CD14-positive monocyte (primary cell): ENCODE data around the gene ZNF248. TPM values are rescaled to one million over a fixed set of nuclear protein-coding genes. Genes with fewer than 3 reads are reported as not detected.

Experiments used
- DNase-seq, 3 donors: peaks; one replicate each; pipeline ENCODE4 v3.0.0-alpha.2; 2011 to 2022
- H2AFZ ChIP-seq: 2 replicates; pipeline ENCODE4 v1.6.0; 2012; ENCODE audit warnings: mild to moderate bottlenecking, low read depth, low read length, inconsistent platforms; ENCODE audit not compliant: insufficient read depth, poor library complexity, severe bottlenecking
- H3K27ac ChIP-seq, 2 donors: 1 replicate in 1 of 2; 2 replicates in 1 of 2; pipeline ENCODE4 v1.5.1; 2012 to 2013; ENCODE audit warnings: low read length in 2 of 2, control low read depth in 1 of 2, inconsistent platforms in 1 of 2, low read depth in 1 of 2, mild to moderate bottlenecking in 1 of 2
- H3K27me3 ChIP-seq, 2 donors: one replicate each; pipeline versions ENCODE4 v1.6.0 to v1.6.1; 2011 to 2013; ENCODE audit warnings: low read length in 2 of 2; ENCODE audit not compliant: control insufficient read depth in 2 of 2, insufficient read depth in 2 of 2
- H3K36me3 ChIP-seq, 2 donors: replicated peaks in 1 of 2; 1 replicate in 1 of 2; 2 replicates in 1 of 2; pipeline versions ENCODE4 v1.5.1 to v1.6.1; 2012 to 2013; ENCODE audit warnings: low read length in 2 of 2, control low read depth in 1 of 2, inconsistent platforms in 1 of 2, mild to moderate bottlenecking in 1 of 2; ENCODE audit not compliant: insufficient read depth in 2 of 2, control insufficient read depth in 1 of 2
- H3K4me1 ChIP-seq, 2 donors: 1 replicate in 1 of 2; 2 replicates in 1 of 2; pipeline versions ENCODE4 v1.5.1 to v1.6.1; 2012 to 2013; ENCODE audit warnings: low read length in 2 of 2, control low read depth in 1 of 2, inconsistent platforms in 1 of 2, mild to moderate bottlenecking in 1 of 2, moderate library complexity in 1 of 2; ENCODE audit not compliant: insufficient read depth in 2 of 2, control insufficient read depth in 1 of 2
- H3K4me2 ChIP-seq: replicated peaks from 2 replicates; pipeline ENCODE3; 2012; ENCODE audit warnings: low read length, moderate library complexity, mild to moderate bottlenecking; ENCODE audit not compliant: poor library complexity, severe bottlenecking; ENCODE audit errors: extremely low read depth
- H3K4me3 ChIP-seq, 3 experiments: fragments of 200-600 bp in 1 of 3; sonication (generic) in 1 of 3; replicated peaks in 1 of 3; 1 replicate in 2 of 3; 2 replicates in 1 of 3; pipeline ENCODE4 v1.5.1; 2011 to 2013; ENCODE audit warnings: low read length in 3 of 3, mild to moderate bottlenecking in 3 of 3, control low read depth in 2 of 3, low read depth in 2 of 3, inconsistent platforms in 1 of 3, moderate library complexity in 1 of 3
- H3K79me2 ChIP-seq: 2 replicates; pipeline ENCODE4 v1.6.0; 2012; ENCODE audit warnings: mild to moderate bottlenecking, control low read depth, inconsistent platforms, low read length, moderate library complexity; ENCODE audit not compliant: insufficient read depth
- H3K9ac ChIP-seq: 2 replicates; pipeline ENCODE4 v1.6.0; 2017; ENCODE audit warnings: low read length, mild to moderate bottlenecking; ENCODE audit not compliant: insufficient read depth, poor library complexity, severe bottlenecking
- H3K9me3 ChIP-seq, 2 donors: replicated peaks in 1 of 2; 1 replicate in 1 of 2; 2 replicates in 1 of 2; pipeline versions ENCODE4 v1.5.1 to v1.6.1; 2012 to 2013; ENCODE audit warnings: low read length in 2 of 2, control low read depth in 1 of 2; ENCODE audit not compliant: control insufficient read depth in 1 of 2, insufficient read depth in 1 of 2
- H4K20me1 ChIP-seq: 2 replicates; pipeline ENCODE4 v1.6.0; 2012; ENCODE audit warnings: mild to moderate bottlenecking, low read length, control low read depth, moderate library complexity; ENCODE audit not compliant: insufficient read depth
- H3K27ac Mint-ChIP-seq, 7 donors: one replicate each; pipeline ENCODE4 v1.8.0; 2020; ENCODE audit warnings: mild to moderate bottlenecking in 7 of 7, mixed read lengths in 7 of 7, moderate library complexity in 6 of 7, inconsistent platforms in 2 of 7
- H3K27me3 Mint-ChIP-seq, 3 donors: one replicate each; pipeline ENCODE4 v1.8.0; 2021 to 2022; ENCODE audit warnings: low read depth in 3 of 3, mild to moderate bottlenecking in 3 of 3, mixed read lengths in 3 of 3, moderate library complexity in 3 of 3, inconsistent platforms in 1 of 3
- H3K36me3 Mint-ChIP-seq, 2 donors: one replicate each; pipeline ENCODE4 v1.8.0; 2020; ENCODE audit warnings: mixed read lengths in 2 of 2, inconsistent platforms in 1 of 2, mild to moderate bottlenecking in 1 of 2
- H3K4me1 Mint-ChIP-seq: one replicate; pipeline ENCODE4 v1.8.0; 2020; ENCODE audit warnings: mild to moderate bottlenecking, mixed read lengths
- H3K4me3 Mint-ChIP-seq, 2 donors: one replicate each; pipeline ENCODE4 v1.8.0; 2020; ENCODE audit warnings: mild to moderate bottlenecking in 2 of 2, mixed read lengths in 2 of 2, moderate library complexity in 1 of 2
- H3K9me3 Mint-ChIP-seq, 7 donors: one replicate each; pipeline ENCODE4 v1.8.0; 2020 to 2022; ENCODE audit warnings: mixed read lengths in 7 of 7, mild to moderate bottlenecking in 6 of 7, moderate library complexity in 6 of 7, inconsistent platforms in 2 of 7
- CTCF ChIP-seq: fragments of 200-600 bp; IDR thresholded peaks from one replicate; pipeline ENCODE4 v1.8.0; 2022; ENCODE audit warnings: antibody characterized with exemption, mild to moderate bottlenecking
- WGBS: methylation state at CpG from one replicate; pipeline ENCODE4 v1.1.5; 2013; ENCODE audit warnings: missing lambda C conversion rate; ENCODE audit not compliant: insufficient coverage; 5-methylcytosine and 5-hydroxymethylcytosine counted together
- intact Hi-C, 2 donors: fragments of 100-400 bp; cut with micrococcal nuclease; formaldehyde crosslinking; loops; one replicate each; pipeline versions ENCODE4 v1.15.0 to v1.15.1; 2023
- polyA plus RNA-seq, 3 donors: library from polyadenylated mRNA; depleted of rRNA in 1 of 3; unstranded in 2 of 3; stranded (reverse) in 1 of 3; fragments of 300-500 nt in 2 of 3; fragments of >200 nt in 1 of 3; fragmentation: Illumina TruSeq in 2 of 3; gene quantifications; 1 replicate in 2 of 3; 2 replicates in 1 of 3; pipeline ENCODE4 v1.2.3, GENCODE V29; 2012 to 2021

Gene ZNF248
- polyA plus RNA-seq, 3 donors: 0.44 to 2.2 (median 0.94) TPM

- no peak overlapping the region for H3K4me2 ChIP-seq
- H3K4me3 Mint-ChIP-seq: no peak overlapping the region
- H3K36me3 Mint-ChIP-seq: peaks cover 43 to 60% of the 10 kb centered on the region in 2 donors
- H3K4me1 ChIP-seq: no peaks in the 10 kb centered on the region
- H3K27me3 ChIP-seq: no peaks in the 10 kb centered on the region
- H3K9me3 Mint-ChIP-seq: peaks cover 11 to 54% (median 23%) of the 10 kb centered on the region in 7 donors
- intact Hi-C loops: no loop called here
- H3K79me2 ChIP-seq: no peaks in the 10 kb centered on the region
- DNase-seq: no peak
- no peak overlapping the region for H3K27ac Mint-ChIP-seq
- H3K9me3 ChIP-seq: peaks cover 12 to 57% of the 10 kb centered on the region in 2 donors
- no peak overlapping the region for H3K27ac ChIP-seq
- H4K20me1 ChIP-seq: no peaks in the 10 kb centered on the region
- H2AFZ ChIP-seq: no peak overlapping the region
- no peak overlapping the region for H3K9ac ChIP-seq
- 100% methylated on average over 1 of the region's 2 CpGs for WGBS
- no peaks in the 10 kb centered on the region for H3K27me3 Mint-ChIP-seq
- peaks cover 11 to 47% of the 10 kb centered on the region in 2 donors for H3K36me3 ChIP-seq
- no peak overlapping the region for H3K4me3 ChIP-seq
- H3K4me1 Mint-ChIP-seq: no peaks in the 10 kb centered on the region
- no peak for TF ChIP-seq CTCF
Observed at GRCh38 chr10:37839243-37839642, 18.2 kb downstream of the ZNF248 start.

GRCh38 chr10:37831495-37832333 is 25.7 kb downstream of the ZNF248 start:
- no peak overlapping the region for H3K27ac Mint-ChIP-seq
- Histone ChIP-seq H3K79me2 (no peaks in the 10 kb centered on the region), H3K36me3 (peaks cover 17 to 79% of the 10 kb centered on the region in 2 donors), H3K9me3 (peaks cover 21 to 90% of the 10 kb centered on the region in 2 donors), H4K20me1 (no peaks in the 10 kb centered on the region), H3K27ac (no peak overlapping the region), H3K4me3 (no peak overlapping the region), H3K9ac (no peak overlapping the region), H3K4me1 (no peaks in the 10 kb centered on the region), H2AFZ (no peak overlapping the region), H3K27me3 (no peaks in the 10 kb centered on the region), H3K4me2 (no peak overlapping the region)
- no peaks in the 10 kb centered on the region for H3K4me1 Mint-ChIP-seq
- H3K9me3 Mint-ChIP-seq: peaks cover 33 to 69% (median 45%) of the 10 kb centered on the region in 7 donors
- no CpG with 5 or more reads among the region's 4 CpGs for WGBS
- H3K36me3 Mint-ChIP-seq: peaks cover 59 to 84% of the 10 kb centered on the region in 2 donors
- intact Hi-C loops: no loop called here
- H3K4me3 Mint-ChIP-seq: no peak overlapping the region
- no peaks in the 10 kb centered on the region for H3K27me3 Mint-ChIP-seq
- no peak for DNase-seq
- no peak for TF ChIP-seq CTCF
